Stimulated activated CD8-positive, alpha-beta memory T cell treated with anti-CD3 and anti-CD28 coated beads, Interleukin-15, amount 100 ng/mL, for 4 hours (primary cell): ENCODE measurements around the gene AGBL4.

ENCODE experiments used
- DNase-seq, 2 donors: peaks; one replicate each; pipeline ENCODE4 v3.0.0-alpha.2; 2020; ENCODE audit warnings: low read depth in 2 of 2

The AGBL4 gene

DNA sequence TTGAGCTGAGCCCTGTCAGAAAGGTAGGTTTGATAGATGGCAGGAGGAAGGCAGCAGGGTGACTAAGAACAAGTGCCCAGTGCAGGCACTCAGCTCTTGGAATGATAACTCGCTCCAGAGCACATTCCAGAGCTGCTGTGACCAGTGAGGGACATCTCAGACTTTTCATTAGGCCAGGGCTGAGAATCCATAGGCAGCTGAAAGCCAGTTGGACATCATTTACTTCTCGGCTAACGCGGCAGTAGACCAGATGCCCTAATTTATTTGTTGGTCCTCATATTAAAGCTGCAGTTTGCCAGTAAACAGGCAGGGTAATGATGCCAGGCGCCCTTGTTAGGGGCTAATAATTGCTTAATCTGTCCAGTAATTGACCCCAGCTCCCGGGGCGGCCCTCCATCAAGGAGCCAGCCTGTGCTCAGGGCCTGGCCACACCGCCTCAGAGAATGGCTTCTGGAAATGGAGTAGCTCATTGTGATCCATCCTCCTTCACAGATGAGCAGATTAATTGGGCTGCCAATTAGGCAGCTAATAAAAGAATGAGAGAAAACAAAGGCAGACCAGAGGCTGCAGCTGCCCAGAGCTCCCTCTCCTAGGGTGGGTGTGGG, 1369.0 kb downstream of the AGBL4 start:
- no peak for DNase-seq

DNA sequence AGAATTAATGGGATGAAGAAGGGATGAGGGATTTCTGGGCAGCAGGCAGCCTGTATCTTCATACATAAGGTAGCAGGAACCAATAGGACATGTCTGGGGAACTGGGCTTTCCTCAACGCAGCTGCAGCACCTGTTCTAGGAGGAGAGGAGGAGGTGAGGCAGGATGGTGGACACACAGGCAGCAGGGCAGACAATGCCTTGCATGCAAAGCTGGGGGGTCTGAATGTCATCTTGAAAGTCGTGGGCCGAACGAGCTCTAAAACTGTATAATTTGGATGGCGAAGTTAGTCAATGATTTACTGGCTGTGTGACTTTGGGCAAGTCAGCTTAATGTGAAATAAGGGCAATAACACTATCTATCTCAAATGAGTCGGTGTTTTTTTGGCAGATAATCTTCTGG, 1371.4 kb downstream of the AGBL4 start:
- no peak for DNase-seq

DNA sequence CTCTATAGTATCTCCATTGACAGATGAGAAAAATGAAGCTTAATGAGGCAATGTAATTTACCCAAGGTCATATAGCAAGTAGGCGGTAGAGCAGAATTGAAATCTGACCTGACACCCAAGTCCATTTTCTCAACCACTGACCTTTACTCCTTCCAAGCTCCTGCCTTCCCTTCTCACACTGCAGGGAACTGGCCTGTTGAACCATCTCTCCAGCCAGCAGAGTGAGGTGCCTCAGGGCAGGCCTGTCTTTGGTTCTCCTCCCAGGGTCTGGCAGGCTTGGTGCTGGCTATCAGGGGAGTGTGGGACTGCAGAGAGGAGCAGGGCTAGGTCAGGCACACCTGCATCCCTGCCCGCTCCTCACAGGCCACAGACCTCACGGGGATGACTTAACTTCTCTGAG, 1373.9 kb downstream of the AGBL4 start:
- no peak for DNase-seq

DNA sequence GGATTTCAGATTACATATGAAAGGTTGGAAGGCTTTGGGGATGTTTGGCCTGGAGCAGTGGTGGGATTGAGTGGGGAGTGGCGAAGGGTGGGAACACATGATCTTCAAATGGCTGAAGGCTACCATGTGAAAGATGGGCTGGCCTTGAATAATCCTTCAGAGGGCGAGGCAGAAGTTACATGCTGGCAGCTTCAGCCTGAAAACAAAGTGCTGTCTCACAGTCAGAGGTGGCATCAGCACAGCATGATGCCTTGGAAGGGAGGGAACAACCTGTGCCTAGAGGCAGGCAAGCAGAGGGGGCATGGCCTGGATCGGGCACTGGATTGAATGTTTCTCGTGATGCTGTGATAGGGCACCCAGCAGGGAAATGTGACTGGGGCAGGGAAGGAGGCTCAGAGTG, 1377.9 kb downstream of the AGBL4 start:
- DNase-seq: no peak

- no peak for DNase-seq
These were observed 1378.7 kb downstream of the AGBL4 start for GRCh38 chr1:48644905-48645605.

GRCh38 chr1:48644190-48644900, 1379.4 kb downstream of the AGBL4 start:
- no peak for DNase-seq

GRCh38 chr1:48643193-48643592, 1380.6 kb downstream of the AGBL4 start:
- DNase-seq: no peak

- no peak for DNase-seq
These were observed 1382.8 kb downstream of the AGBL4 start for GRCh38 chr1:48640836-48641492.

DNA sequence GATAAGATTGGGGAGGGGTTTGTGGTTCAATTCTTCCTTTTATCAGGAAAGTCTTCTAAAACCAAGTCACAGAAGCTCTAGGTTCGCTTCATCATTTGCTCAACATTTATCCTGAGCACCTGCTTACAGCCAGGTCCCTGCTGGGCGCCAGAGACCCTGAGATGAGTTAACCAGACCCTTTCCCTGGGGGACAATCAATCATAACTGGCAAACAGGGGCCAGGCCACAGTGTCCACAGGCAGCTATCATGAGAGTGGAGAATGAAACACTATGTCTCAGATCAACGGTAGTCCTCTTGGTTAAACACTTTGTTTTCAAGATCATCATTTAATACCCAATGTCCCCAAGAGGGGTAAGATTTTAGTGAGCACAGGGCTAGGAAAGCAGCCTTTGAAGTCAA, 1393.9 kb downstream of the AGBL4 start:
- no peak for DNase-seq

DNA sequence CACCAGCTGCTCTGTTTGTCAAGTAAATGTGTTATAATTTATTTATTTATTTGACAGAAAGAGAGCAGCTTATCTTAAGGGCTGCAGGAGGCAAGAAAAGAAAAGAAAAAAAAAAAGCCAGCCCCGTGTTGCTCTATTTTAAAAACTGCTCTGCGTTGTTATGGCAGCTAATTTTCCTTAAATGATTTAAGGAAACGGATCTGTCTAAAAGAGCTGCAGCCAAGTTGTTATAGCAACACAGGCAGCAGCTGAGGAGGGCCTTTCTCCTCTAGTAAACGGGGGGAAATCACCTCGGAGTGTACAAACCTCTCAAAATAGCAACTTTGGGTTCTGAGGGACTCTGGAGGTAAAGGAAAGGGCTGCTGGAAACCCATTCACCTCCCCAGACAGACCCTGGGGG, 1396.3 kb downstream of the AGBL4 start:
- no peak for DNase-seq

DNA sequence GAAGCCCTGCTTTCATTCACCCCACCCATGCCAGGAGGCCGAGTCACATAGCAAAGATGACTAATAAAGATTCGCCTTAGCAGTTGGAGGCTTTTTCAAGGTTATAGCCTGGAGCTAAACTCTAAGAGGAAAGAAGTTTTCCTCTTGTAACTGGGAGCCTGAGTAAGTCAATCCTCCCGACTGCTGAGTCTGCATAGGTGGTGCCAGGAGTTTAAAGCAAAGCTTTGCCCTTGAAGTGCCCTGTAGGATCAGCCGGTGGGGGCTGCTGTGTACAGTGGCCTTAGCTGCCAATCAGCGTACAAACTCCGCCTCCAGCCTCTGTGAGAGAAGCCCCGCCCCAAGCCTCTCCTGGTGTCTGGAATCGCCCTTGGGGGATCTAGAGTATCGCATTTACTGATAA, 1404.2 kb downstream of the AGBL4 start:
- no peak for DNase-seq

GRCh38 chr1:48617252-48617651, 1406.5 kb downstream of the AGBL4 start:
- no peak for DNase-seq

DNA sequence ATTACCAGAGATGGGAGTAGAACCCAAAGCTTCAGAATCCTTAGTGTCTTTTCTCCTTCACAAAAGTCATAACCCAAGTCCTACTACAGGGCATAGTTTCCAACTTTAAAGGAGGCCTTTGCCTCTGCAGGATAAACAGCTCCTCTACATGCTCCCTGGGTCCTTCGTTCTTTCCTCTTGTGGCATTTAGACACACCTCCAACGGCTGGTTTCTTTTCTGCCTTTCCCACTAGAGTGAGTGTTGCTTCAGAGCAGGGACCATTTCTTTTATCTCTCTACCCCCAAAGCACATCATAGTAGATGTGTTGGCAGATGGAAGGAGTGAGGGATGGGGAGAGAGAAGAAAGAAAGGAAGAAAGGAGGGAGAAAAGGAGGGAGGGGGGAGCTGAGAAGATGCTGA, 1407.0 kb downstream of the AGBL4 start:
- DNase-seq: no peak

- DNase-seq: no peak
These were observed 1411.9 kb downstream of the AGBL4 start for GRCh38 chr1:48611841-48612240.

GRCh38 chr1:48610628-48611542, 1412.9 kb downstream of the AGBL4 start:
- no peak for DNase-seq

GRCh38 chr1:48608882-48609281, 1414.9 kb downstream of the AGBL4 start:
- no peak for DNase-seq

DNA sequence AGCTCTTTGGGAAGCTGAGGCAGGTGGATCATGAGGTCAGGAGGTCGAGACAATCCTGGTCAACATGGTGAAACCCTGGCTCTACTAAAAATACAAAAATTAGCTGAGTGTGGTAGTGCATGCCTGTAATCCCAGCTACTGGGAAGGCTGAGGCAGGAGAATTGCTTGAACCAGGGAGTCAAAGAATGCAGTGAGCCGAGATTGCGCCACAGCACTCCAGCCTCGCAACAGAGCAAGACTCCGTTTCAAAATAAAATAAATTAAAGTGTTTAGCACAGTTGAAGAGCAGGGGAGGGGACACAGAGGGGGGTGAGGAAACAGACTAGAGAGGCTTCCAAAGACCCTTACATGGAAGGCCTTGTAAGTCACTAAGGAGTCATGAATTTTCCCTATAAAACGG, 1420.5 kb downstream of the AGBL4 start:
- no peak for DNase-seq

DNA sequence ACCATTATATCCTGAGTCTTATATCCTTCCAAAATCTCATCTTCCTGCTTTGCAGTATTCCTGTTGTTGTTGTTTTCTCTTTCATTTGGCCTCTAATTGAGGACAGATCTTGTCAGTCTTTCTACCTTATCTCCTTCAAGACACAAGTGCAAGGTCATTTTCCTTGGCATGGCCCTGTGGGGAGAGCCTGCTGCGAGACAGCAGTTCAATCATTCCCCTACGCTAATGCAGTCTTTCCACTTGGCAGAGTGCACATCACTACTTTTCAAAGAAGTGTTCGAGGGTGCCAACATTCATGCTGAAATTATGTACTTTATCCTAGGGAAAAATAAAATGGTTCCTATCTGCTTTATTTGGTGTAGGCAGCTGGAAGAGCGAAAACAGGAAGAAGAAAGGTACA, 1421.4 kb downstream of the AGBL4 start:
- DNase-seq: no peak

- no peak for DNase-seq
These were observed 1423.6 kb downstream of the AGBL4 start for GRCh38 chr1:48600182-48600581.

GRCh38 chr1:48597663-48598062, 1426.1 kb downstream of the AGBL4 start:
- no peak for DNase-seq

DNA sequence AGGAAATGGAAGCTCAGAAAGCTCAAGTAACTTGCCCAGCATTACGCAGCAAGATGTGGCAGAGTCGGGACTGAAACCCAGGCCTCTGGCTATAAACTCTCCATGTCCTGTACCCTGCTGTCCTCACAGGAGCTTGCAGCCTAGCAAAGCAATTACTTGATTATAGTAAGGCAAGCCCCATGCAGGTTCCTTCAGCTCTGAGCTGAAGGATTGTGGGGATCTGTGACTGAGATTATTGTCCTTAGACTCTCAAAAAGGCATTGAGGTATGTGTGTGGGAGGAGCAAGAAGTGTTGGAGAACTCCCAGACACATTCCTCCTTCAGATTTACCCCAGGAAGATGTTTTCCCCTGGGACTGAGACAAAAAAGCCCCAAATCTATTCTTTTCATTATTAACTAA, 1427.7 kb downstream of the AGBL4 start:
- no peak for DNase-seq

GRCh38 chr1:48595613-48596012, 1428.1 kb downstream of the AGBL4 start:
- DNase-seq: no peak
